Adrenal gland (tissue), 5 donors: Measurements from ENCODE around the gene RNF112.

Source experiments
- POLR2A ChIP-seq, 2 donors: fragments of 450-650 bp; IDR thresholded peaks; one replicate each; pipeline ENCODE4 v1.6.1; 2017; ENCODE audit warnings: antibody characterized with exemption in 2 of 2, mild to moderate bottlenecking in 2 of 2, moderate library complexity in 1 of 2
- TF ChIP-seq, protein P1 (sequence below), 6 experiments: fragments of 450-650 bp in 4 of 6; fragments of 200-600 bp in 2 of 6; sonication (generic) in 1 of 6; IDR thresholded peaks; 1 replicate in 5 of 6; 2 replicates in 1 of 6; pipeline versions ENCODE4 v1.5.1 to v1.8.0; 2016 to 2021; ENCODE audit warnings: antibody characterized with exemption in 6 of 6, mild to moderate bottlenecking in 2 of 6, moderate library complexity in 1 of 6
- donor health status: DM: no; HTN: no; CAD: no.

- TF ChIP-seq, protein P1, sequence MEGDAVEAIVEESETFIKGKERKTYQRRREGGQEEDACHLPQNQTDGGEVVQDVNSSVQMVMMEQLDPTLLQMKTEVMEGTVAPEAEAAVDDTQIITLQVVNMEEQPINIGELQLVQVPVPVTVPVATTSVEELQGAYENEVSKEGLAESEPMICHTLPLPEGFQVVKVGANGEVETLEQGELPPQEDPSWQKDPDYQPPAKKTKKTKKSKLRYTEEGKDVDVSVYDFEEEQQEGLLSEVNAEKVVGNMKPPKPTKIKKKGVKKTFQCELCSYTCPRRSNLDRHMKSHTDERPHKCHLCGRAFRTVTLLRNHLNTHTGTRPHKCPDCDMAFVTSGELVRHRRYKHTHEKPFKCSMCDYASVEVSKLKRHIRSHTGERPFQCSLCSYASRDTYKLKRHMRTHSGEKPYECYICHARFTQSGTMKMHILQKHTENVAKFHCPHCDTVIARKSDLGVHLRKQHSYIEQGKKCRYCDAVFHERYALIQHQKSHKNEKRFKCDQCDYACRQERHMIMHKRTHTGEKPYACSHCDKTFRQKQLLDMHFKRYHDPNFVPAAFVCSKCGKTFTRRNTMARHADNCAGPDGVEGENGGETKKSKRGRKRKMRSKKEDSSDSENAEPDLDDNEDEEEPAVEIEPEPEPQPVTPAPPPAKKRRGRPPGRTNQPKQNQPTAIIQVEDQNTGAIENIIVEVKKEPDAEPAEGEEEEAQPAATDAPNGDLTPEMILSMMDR (IDR thresholded peaks at IDR 0.05), result no peak
- no peak for TF ChIP-seq POLR2A (IDR thresholded peaks at IDR 0.05)
These were observed 49.7 kb downstream of the RNF112 start for GRCh38 chr17:19460700-19461099.
